DMS114 treated with DMSO at 0.1 percent for 48 hours (cell line): ENCODE measurements around the gene NPEPPS.
A peak's percentile ranks its signal among the peaks of the same experiment; 100 is the strongest.

ENCODE experiments used
- DNase-seq: peaks from one replicate; lab custom pipeline; 2025; ENCODE audit not compliant: unreplicated experiment; lab: John Stamatoyannopoulos, UW

NPEPPS gene

DNA sequence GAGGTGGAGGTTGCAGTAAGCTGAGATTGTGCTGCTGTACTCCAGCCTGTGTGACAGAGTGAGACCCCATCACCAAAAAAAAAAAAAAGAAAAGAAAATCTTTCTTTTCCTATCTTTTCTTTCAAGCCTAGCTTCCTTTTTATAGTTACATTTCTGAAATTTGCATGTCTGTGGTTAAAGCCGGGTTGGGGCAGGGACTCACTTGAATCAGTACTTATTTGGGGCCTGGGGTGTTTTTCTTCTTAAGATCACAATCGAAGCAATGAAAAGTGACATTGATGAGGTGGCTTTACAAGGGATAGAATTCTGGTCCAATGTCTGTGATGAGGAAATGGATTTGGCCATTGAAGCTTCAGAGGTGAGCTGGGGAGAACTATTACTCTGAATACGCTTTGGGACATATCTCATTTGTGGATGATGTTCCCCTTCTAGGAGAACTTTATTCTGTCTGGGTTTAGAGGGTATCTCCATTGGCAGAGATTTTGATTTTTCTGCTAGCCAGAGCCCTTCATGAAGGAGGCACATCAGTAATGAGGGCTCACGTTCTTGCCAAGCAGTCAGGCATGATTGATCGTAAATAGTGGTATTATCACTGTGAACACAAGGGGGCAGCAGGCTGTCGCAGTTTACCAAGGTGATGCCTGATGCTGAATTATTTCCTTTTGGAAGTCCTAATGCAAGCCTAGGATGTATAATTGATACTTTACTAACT is 133.2 kb downstream of the NPEPPS start:
- peak; percentile 57 for DNase-seq

DNA sequence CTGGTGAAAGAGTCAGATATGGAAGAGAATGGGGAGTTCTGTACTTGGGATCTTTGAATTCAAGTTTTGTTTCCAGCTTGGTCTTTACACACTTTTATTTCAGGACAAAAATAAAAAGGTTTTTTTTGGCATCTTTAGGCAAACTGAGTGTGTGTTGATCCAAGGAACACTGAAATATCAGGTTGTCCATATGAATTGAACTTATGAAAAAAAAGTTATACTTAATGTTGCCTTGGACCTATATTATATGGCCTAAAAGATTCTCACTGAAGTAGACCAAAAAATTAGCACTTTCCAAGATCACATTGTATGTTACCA is 133.7 kb downstream of the NPEPPS start:
- no peak for DNase-seq

DNA sequence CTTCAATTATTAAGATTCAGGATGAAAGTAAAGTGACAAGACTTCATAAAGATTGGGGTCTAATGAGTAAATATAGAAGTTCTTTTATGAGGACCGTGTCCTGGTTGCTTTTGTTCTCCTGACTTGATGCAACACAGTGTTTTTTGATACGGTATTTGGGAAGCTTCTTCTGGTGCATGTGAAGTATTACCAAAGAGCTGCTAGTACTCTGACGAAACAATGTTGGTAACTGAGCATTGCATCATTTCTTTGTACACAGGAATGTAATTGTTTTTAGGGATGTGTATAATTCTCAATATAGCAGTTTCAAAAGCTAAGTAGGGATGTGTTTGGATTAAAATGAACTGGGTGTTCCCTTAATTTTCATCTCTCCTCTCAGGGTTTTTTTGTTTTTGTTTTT is 134.7 kb downstream of the NPEPPS start:
- DNase-seq, result no peak

DNA sequence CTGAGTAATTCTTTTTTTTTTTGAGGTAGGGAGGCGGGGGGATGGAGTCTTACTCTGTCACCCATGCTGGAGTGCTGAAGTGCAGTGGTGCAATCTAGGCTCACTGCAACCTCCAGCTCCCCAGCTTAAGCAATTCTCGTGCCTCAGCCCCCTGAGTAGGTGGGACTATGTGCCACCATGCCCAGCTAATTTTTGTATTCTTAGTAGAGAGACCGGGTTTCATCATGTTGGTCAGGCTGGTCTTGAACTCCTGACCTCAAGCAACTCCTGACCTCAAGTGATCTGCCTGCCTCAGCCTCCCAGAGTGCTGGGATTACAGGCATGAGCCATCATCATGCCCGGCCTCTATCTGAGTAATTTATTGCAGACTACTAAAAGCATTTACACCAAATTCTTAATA is 138.2 kb downstream of the NPEPPS start:
- DNase-seq, result no peak

DNA sequence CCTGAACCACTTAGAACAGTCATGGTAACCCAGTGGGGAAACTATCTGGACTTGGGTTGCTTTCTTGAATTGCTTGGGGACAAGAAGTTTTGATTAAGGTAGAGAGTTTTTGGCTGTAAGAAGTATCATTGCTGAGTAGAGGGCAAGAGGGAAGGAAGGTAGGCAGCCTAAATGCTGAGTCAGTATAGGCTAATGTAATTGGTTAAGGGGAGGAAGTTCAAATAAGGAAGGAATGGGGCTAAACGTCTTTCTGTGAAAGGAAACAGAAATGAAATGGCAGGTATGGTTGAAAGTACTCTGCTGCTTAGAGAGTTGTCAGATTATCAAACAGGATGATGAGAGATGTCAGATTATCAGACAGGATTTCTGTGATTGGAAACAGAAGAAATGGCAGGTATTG is 139.2 kb downstream of the NPEPPS start:
- DNase-seq, result no peak
